GM12878 (cell line): ENCODE results near the gene LOXL3. TPM values are rescaled to one million over a fixed set of nuclear protein-coding genes. Genes with fewer than 3 reads are reported as not detected.
A peak's percentile ranks its signal among the peaks of the same experiment; 100 is the strongest.

Experiments
- ATAC-seq: fragments of 200-7000 bp; cut with Tn5 transposase; 3 replicates; pipeline ENCODE4 v1.9.1; 2020; ENCODE audit warnings: mild to moderate bottlenecking, moderate library complexity
- BruUV-seq: library from RNA; stranded (reverse); fragments of 400-500 nt; replicated peaks from 2 replicates; lab custom pipeline; 2021; lab: Mats Ljungman, UMichigan
- CTCF ChIA-PET: fragments of 300-600 bp; sonication (Branson Sonifier 250); formaldehyde crosslinking; extraction: SDS; loops from one replicate; lab custom pipeline; 2021; ENCODE audit warnings: inconsistent platforms; lab: Yijun Ruan, JAX
- POLR2A ChIA-PET: fragments of 350-600 bp; formaldehyde crosslinking; extraction: SDS; loops from one replicate; lab custom pipeline; 2021; ENCODE audit warnings: inconsistent platforms; lab: Charles Lee
- RAD21 ChIA-PET: fragments of 300-600 bp; sonication (Branson Sonifier 250); formaldehyde crosslinking; loops from one replicate; lab custom pipeline; 2023; ENCODE audit warnings: antibody characterized with exemption; ENCODE audit not compliant: unreplicated experiment; lab: Charles Lee
- SMC1A ChIA-PET: fragments of 300-600 bp; sonication (Branson Sonifier 250); formaldehyde crosslinking; loops from one replicate; lab custom pipeline; 2023; ENCODE audit not compliant: unreplicated experiment, uncharacterized antibody; lab: Charles Lee
- DNase-seq: peaks from one replicate; pipeline ENCODE4 v3.0.0-alpha.2; 2011; ENCODE audit warnings: low read depth, low spot score
- FAIRE-seq: peaks from 3 replicates; lab custom pipeline; 2011; peaks lifted over from hg19 to GRCh38; lab: Jason Lieb, UNC
- H2AFZ ChIP-seq: 2 replicates; pipeline ENCODE4 v1.6.0; 2011; ENCODE audit warnings: low read depth, low read length, control low read depth; ENCODE audit not compliant: control insufficient read depth
- H3K27ac ChIP-seq: 2 replicates; pipeline ENCODE4 v1.5.1; 2011; ENCODE audit warnings: control low read depth; ENCODE audit not compliant: control insufficient read depth, insufficient read depth
- H3K27me3 ChIP-seq, 2 experiments: replicated peaks in 1 of 2; 2 replicates each; pipeline versions ENCODE4 v1.6.0 to v1.6.1; 2011; ENCODE audit warnings: low read length in 1 of 2; ENCODE audit not compliant: control insufficient read depth in 2 of 2, insufficient read depth in 2 of 2
- H3K36me3 ChIP-seq, 2 experiments: 2 replicates each; pipeline ENCODE4 v1.5.1; 2011; ENCODE audit warnings: low read length in 1 of 2; ENCODE audit not compliant: control insufficient read depth in 2 of 2, insufficient read depth in 2 of 2
- H3K4me1 ChIP-seq: 2 replicates; pipeline ENCODE4 v1.6.1; 2011; ENCODE audit warnings: mild to moderate bottlenecking, low read length, moderate library complexity, mixed read lengths; ENCODE audit not compliant: control insufficient read depth, insufficient read depth
- H3K4me2 ChIP-seq: 2 replicates; pipeline ENCODE4 v1.6.0; 2011; ENCODE audit warnings: control low read depth; ENCODE audit not compliant: control insufficient read depth, insufficient read depth
- H3K4me3 ChIP-seq: fragments of 200-600 bp; sonication (generic); 2 replicates; pipeline ENCODE4 v1.5.1; 2016
- H3K79me2 ChIP-seq: 2 replicates; pipeline ENCODE4 v1.6.0; 2011; ENCODE audit warnings: low read length; ENCODE audit not compliant: control insufficient read depth, insufficient read depth
- H3K9ac ChIP-seq: 2 replicates; pipeline ENCODE4 v1.8.0; 2011; ENCODE audit warnings: low read length, control low read depth, mixed read lengths; ENCODE audit not compliant: control insufficient read depth, insufficient read depth
- H3K9me3 ChIP-seq: replicated peaks from 3 replicates; pipeline ENCODE4 v1.5.1; 2011; ENCODE audit warnings: mild to moderate bottlenecking, low read length; ENCODE audit not compliant: control insufficient read depth, insufficient read depth
- H4K20me1 ChIP-seq: 2 replicates; pipeline ENCODE4 v1.6.0; 2011; ENCODE audit not compliant: control insufficient read depth, insufficient read depth
- BRCA1 ChIP-seq: IDR thresholded peaks from 2 replicates; pipeline ENCODE4 v1.6.1; 2011; ENCODE audit warnings: low read depth, low read length, improper control_type of control experiment
- CEBPB ChIP-seq, 2 experiments: fragments of 150-350 bp in 1 of 2; IDR thresholded peaks; 2 replicates each; pipeline ENCODE4 v1.6.1; 2012 to 2014; ENCODE audit warnings: low read depth in 2 of 2, low read length in 2 of 2, borderline replicate concordance in 1 of 2, inconsistent platforms in 1 of 2
- CREM ChIP-seq: IDR thresholded peaks from 2 replicates; pipeline ENCODE4 v1.6.1; 2014; ENCODE audit warnings: antibody characterized with exemption, low read depth
- ESRRA ChIP-seq: IDR thresholded peaks from 2 replicates; pipeline ENCODE4 v1.6.1; 2012; ENCODE audit warnings: mild to moderate bottlenecking, low read length, improper control_type of control experiment
- JUND ChIP-seq: IDR thresholded peaks from 2 replicates; pipeline ENCODE4 v1.6.1; 2012; ENCODE audit warnings: low read depth, mild to moderate bottlenecking, low read length, improper control_type of control experiment, moderate library complexity
- MEF2B ChIP-seq: fragments of 450-650 bp; IDR thresholded peaks from 2 replicates; pipeline ENCODE4 v1.6.1; 2018; ENCODE audit warnings: mild to moderate bottlenecking, moderate library complexity; ENCODE audit not compliant: partially characterized antibody, poor library complexity, severe bottlenecking
- MTA3 ChIP-seq: IDR thresholded peaks from 2 replicates; pipeline ENCODE4 v1.6.1; 2012; ENCODE audit warnings: low read length, inconsistent platforms, borderline replicate concordance
- NRF1 ChIP-seq: conservative IDR thresholded peaks from 2 replicates; pipeline ENCODE4 v1.6.1; 2011; ENCODE audit warnings: mild to moderate bottlenecking, low read depth, low read length, improper control_type of control experiment
- POU2F2 ChIP-seq: IDR thresholded peaks from 3 replicates; pipeline ENCODE4 v1.6.1; 2011; ENCODE audit warnings: low read depth, mild to moderate bottlenecking, low read length, borderline replicate concordance
- RBBP5 ChIP-seq: fragments of 200-600 bp; sonication (generic); conservative IDR thresholded peaks from 2 replicates; pipeline ENCODE4 v1.6.1; 2016
- SMAD1 ChIP-seq: fragments of 450-650 bp; IDR thresholded peaks from 2 replicates; pipeline ENCODE4 v1.6.1; 2018; ENCODE audit warnings: mild to moderate bottlenecking, low read depth; ENCODE audit not compliant: partially characterized antibody
- SUZ12 ChIP-seq: fragments of 200-600 bp; sonication (generic); IDR thresholded peaks from one replicate; pipeline ENCODE4 v1.6.1; 2018; ENCODE audit warnings: antibody characterized with exemption, mild to moderate bottlenecking; ENCODE audit not compliant: unreplicated experiment
- USF1 ChIP-seq: IDR thresholded peaks from 2 replicates; pipeline ENCODE4 v1.6.1; 2011; ENCODE audit warnings: borderline replicate concordance, low read depth, mild to moderate bottlenecking, moderate library complexity, mixed read lengths, low read length; ENCODE audit not compliant: insufficient read depth; ENCODE audit errors: extremely low read length
- ZBED1 ChIP-seq: IDR thresholded peaks from 2 replicates; pipeline ENCODE4 v1.6.1; 2016; ENCODE audit warnings: borderline replicate concordance
- ZNF24 ChIP-seq: fragments of 450-650 bp; IDR thresholded peaks from 2 replicates; pipeline ENCODE4 v1.6.1; 2017; ENCODE audit warnings: antibody characterized with exemption, mild to moderate bottlenecking
- WGBS: methylation state at CpG from one replicate; pipeline ENCODE4 v1.1.6; 2016; ENCODE audit warnings: low lambda C conversion rate; ENCODE audit not compliant: insufficient replicate concordance, insufficient coverage; ENCODE audit errors: missing lambda C conversion rate; 5-methylcytosine and 5-hydroxymethylcytosine counted together
- in situ Hi-C: fragments of 300-500 bp; cut with MboI; formaldehyde crosslinking; loops from 9 replicates; pipeline ENCODE4 v1.14.3; 2018; ENCODE audit warnings: mixed read lengths
- intact Hi-C: fragments of 100-400 bp; cut with micrococcal nuclease; formaldehyde crosslinking; loops from one replicate; pipeline ENCODE4 v1.14.2; 2022; ENCODE audit not compliant: unreplicated experiment
- polyA plus RNA-seq, 11 experiments: library from polyadenylated mRNA; depleted of rRNA in 4 of 11; unstranded in 6 of 11; stranded (reverse) in 5 of 11; fragments of >200 nt; fragmentation: Nextera tagmentation in 4 of 11; fragmentation: Illumina TruSeq in 1 of 11; extraction: Ambion mirVana in 4 of 11; extraction: Trizol in 1 of 11; gene quantifications; 1 replicate in 1 of 11; 2 replicates in 10 of 11; pipeline versions ENCODE4 v1.2.1 to v1.2.3, GENCODE V29; 2011 to 2016; ENCODE audit warnings: inconsistent platforms in 2 of 11, missing spikeins in 2 of 11, low read depth in 1 of 11
- total RNA-seq, 4 experiments: library from RNA; depleted of rRNA in 3 of 4; stranded (reverse); fragments of >200 nt in 3 of 4; fragmentation: Illumina TruSeq in 1 of 4; extraction: Trizol in 1 of 4; gene quantifications; 2 replicates each; pipeline versions ENCODE4 v1.2.1 to v1.2.3, GENCODE V29; 2013 to 2021
- TF ChIP-seq, protein P1 (sequence below): IDR thresholded peaks from 2 replicates; pipeline ENCODE4 v1.6.1; 2012; ENCODE audit warnings: low read length, inconsistent platforms
- TF ChIP-seq, protein P2 (sequence below): IDR thresholded peaks from 2 replicates; pipeline ENCODE4 v1.6.1; 2011; ENCODE audit warnings: low read depth, mild to moderate bottlenecking, low read length, moderate library complexity, borderline replicate concordance; ENCODE audit errors: extremely low read depth
- TF ChIP-seq, protein P3 (sequence below): fragments of 450-650 bp; IDR thresholded peaks from 2 replicates; pipeline ENCODE4 v1.6.1; 2017; ENCODE audit warnings: borderline replicate concordance

The LOXL3 gene
- total and polyA plus RNA-seq, 10 of the 15 experiments (the other 5 are each of a cell fraction or from before 2014, with no cell fraction given): 6.2 to 40.9 (median 23.3) TPM

DNA sequence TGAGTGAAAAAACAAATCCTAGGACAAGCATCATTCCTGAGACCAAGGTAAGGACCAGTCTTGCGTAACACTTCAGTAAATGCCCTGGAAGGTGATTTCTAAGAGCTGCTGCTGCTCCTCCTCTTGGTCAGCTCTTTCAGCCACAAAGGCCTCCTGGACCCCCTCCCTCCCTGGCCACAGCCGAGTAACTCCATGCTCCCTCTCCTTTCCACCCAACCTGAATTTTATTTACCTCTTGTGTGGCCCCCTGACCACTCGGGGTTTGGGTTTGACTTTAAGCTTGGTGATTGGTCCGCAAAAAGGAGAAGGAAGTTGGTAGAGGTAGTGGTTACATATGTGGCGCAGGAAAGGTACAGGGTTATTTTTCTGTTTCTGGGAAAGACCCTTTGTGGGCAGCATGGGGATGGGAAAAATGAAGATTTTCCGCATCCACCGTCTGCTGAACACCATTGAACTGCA, 14.8 kb downstream of the LOXL3 start (continued):
- TF ChIP-seq RBBP5 (no peak), JUND (no peak), USF1 (no peak), ZBED1 (peak; percentile 41; the same call in 1 of the 2 replicates), CREM (peak; percentile 64; the same call in 1 of the 2 replicates)
- TF ChIP-seq, protein P1, sequence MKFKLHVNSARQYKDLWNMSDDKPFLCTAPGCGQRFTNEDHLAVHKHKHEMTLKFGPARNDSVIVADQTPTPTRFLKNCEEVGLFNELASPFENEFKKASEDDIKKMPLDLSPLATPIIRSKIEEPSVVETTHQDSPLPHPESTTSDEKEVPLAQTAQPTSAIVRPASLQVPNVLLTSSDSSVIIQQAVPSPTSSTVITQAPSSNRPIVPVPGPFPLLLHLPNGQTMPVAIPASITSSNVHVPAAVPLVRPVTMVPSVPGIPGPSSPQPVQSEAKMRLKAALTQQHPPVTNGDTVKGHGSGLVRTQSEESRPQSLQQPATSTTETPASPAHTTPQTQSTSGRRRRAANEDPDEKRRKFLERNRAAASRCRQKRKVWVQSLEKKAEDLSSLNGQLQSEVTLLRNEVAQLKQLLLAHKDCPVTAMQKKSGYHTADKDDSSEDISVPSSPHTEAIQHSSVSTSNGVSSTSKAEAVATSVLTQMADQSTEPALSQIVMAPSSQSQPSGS: peak; percentile 64; the same call in 1 of the 2 replicates

- ChIA-PET CTCF (interaction anchor here (4.9 kb wide), 1 partner anchor 48 kb away, joined by 36 read pairs; no protein-coding TSS in a partner anchor), SMC1A (interaction anchor here (3.3 kb wide), 1 partner anchor 48 kb away, joined by 40 read pairs; no protein-coding TSS in a partner anchor), RAD21 (no interaction called here), POLR2A (interaction anchor here (2.3 kb wide), 1 partner anchor 34 kb away, joined by 8 read pairs; no protein-coding TSS in a partner anchor)
- Histone ChIP-seq H3K79me2 (peaks cover 4% of the 10 kb centered on the region), H3K4me3 (no peak overlapping the region), H3K27ac (no peak overlapping the region), H3K9ac (no peak overlapping the region), H3K4me2 (no peak overlapping the region), H4K20me1 (no peaks in the 10 kb centered on the region), H3K36me3 (peaks cover 8 to 18% of the 10 kb centered on the region in 2 experiments), H3K27me3 (no peaks in the 10 kb centered on the region), H3K9me3 (no peaks in the 10 kb centered on the region), H3K4me1 (peaks cover 15% of the 10 kb centered on the region), H2AFZ (no peak overlapping the region)
- ATAC-seq: no peak
- no TSS peak for BruUV-seq
- no peak for DNase-seq
- in situ Hi-C loops (no loop called here), intact Hi-C loops (no loop called here)
- FAIRE-seq: no peak
- WGBS: 75% methylated on average over 4 of the region's 4 CpGs
- TF ChIP-seq SUZ12: no peak
- no peak for TF ChIP-seq MTA3
- TF ChIP-seq ZNF24: no peak
- no peak for TF ChIP-seq MEF2B
- TF ChIP-seq USF1: no peak
- no peak for TF ChIP-seq SMAD1
- TF ChIP-seq, protein P2, sequence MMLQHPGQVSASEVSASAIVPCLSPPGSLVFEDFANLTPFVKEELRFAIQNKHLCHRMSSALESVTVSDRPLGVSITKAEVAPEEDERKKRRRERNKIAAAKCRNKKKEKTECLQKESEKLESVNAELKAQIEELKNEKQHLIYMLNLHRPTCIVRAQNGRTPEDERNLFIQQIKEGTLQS: no peak
- no peak for TF ChIP-seq POU2F2
- TF ChIP-seq ESRRA: no peak
- TF ChIP-seq BRCA1: no peak
- no peak for TF ChIP-seq NRF1
- no peak for TF ChIP-seq JUND
- TF ChIP-seq, protein P3, sequence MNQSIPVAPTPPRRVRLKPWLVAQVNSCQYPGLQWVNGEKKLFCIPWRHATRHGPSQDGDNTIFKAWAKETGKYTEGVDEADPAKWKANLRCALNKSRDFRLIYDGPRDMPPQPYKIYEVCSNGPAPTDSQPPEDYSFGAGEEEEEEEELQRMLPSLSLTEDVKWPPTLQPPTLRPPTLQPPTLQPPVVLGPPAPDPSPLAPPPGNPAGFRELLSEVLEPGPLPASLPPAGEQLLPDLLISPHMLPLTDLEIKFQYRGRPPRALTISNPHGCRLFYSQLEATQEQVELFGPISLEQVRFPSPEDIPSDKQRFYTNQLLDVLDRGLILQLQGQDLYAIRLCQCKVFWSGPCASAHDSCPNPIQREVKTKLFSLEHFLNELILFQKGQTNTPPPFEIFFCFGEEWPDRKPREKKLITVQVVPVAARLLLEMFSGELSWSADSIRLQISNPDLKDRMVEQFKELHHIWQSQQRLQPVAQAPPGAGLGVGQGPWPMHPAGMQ: no peak
- no peak for TF ChIP-seq CEBPB (IDR thresholded peaks at IDR 0.05; ENCODE audit: borderline replicate concordance in 1 of 2, low read depth in 2 of 2, low read length in 2 of 2)
Measured at GRCh38 chr2:74537140-74537539, 16.6 kb downstream of the LOXL3 start.
